ENCODE data around the gene SDHB. TPM values are rescaled to one million over a fixed set of nuclear protein-coding genes. Genes with fewer than 3 reads are reported as not detected.

The SDHB gene
- total RNA-seq, 1 experiment from 2014 or later = 70.1 TPM

DNA sequence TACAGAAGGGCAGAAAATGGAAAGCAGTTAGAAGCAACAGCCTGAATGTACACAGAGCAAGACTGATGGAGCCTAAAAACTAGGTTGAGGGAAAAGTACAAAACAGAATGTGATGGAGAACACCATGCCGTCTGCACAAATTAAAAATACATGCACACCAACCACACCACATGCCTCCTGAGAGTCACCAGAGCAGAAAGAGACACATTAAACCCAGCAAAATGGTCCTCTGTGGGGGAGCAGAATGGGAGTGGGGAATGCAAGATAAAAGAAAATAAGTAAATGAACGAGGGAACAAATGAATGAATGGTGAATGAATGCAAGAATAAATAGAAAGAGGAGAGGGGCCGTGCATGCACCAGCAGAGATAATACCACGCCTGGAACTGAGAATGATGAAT is 41.3 kb upstream of the SDHB start:
- Mint-ChIP-seq H3K36me3 (ENCODE audit: insufficient read depth, unreplicated experiment) (no peaks in the 10 kb centered on the region), H3K9me3 (ENCODE audit: low read depth, unreplicated experiment) (no peaks in the 10 kb centered on the region), H3K27me3 (ENCODE audit: unreplicated experiment) (peaks cover 13% of the 10 kb centered on the region), H3K27ac (ENCODE audit: unreplicated experiment) (no peak overlapping the region), H3K4me1 (ENCODE audit: low read depth, unreplicated experiment) (peaks cover 16% of the 10 kb centered on the region), H3K4me3 (ENCODE audit: low read depth, unreplicated experiment) (no peak overlapping the region)
- TF ChIP-seq, protein P1, sequence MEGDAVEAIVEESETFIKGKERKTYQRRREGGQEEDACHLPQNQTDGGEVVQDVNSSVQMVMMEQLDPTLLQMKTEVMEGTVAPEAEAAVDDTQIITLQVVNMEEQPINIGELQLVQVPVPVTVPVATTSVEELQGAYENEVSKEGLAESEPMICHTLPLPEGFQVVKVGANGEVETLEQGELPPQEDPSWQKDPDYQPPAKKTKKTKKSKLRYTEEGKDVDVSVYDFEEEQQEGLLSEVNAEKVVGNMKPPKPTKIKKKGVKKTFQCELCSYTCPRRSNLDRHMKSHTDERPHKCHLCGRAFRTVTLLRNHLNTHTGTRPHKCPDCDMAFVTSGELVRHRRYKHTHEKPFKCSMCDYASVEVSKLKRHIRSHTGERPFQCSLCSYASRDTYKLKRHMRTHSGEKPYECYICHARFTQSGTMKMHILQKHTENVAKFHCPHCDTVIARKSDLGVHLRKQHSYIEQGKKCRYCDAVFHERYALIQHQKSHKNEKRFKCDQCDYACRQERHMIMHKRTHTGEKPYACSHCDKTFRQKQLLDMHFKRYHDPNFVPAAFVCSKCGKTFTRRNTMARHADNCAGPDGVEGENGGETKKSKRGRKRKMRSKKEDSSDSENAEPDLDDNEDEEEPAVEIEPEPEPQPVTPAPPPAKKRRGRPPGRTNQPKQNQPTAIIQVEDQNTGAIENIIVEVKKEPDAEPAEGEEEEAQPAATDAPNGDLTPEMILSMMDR (IDR thresholded peaks at IDR 0.05; ENCODE audit: unreplicated experiment) = no peak
- no TSS peak for BruUV-seq (replicated peaks)
- intact Hi-C loops (cut with micrococcal nuclease; ENCODE audit: unreplicated experiment) = no loop called here
- CTCF ChIA-PET = no interaction called here
- DNase-seq = no peak

DNA sequence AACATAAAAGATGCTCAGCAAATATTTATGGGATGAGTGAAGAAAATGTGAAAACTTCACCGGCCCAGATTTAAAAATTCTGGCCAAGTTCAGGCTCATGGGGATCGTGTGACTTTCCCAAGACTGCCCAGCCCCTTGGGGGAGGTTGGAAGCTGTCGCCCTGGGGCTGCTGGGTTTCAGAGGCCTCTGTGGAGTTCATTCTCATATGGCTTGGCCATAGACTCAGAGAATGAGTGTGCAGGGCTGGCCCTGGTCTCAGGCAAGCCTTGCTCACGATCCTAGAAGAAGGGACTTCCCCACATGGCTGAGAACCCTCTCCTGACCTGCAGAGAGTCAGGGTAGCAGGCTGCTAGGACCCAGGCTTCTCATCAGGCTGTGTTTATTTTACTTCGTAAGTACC is 40.8 kb upstream of the SDHB start:
- Mint-ChIP-seq H3K27ac (ENCODE audit: unreplicated experiment) (no peak overlapping the region), H3K9me3 (ENCODE audit: low read depth, unreplicated experiment) (no peaks in the 10 kb centered on the region), H3K4me3 (ENCODE audit: low read depth, unreplicated experiment) (no peak overlapping the region), H3K36me3 (ENCODE audit: insufficient read depth, unreplicated experiment) (no peaks in the 10 kb centered on the region), H3K27me3 (ENCODE audit: unreplicated experiment) (peaks cover 13% of the 10 kb centered on the region), H3K4me1 (ENCODE audit: low read depth, unreplicated experiment) (peaks cover 16% of the 10 kb centered on the region)
- CTCF ChIA-PET = no interaction called here
- BruUV-seq (replicated peaks) = no TSS peak
- DNase-seq = no peak
- TF ChIP-seq, protein P1 (IDR thresholded peaks at IDR 0.05; ENCODE audit: unreplicated experiment) = no peak
- intact Hi-C loops (cut with micrococcal nuclease; ENCODE audit: unreplicated experiment) = no loop called here

DNA sequence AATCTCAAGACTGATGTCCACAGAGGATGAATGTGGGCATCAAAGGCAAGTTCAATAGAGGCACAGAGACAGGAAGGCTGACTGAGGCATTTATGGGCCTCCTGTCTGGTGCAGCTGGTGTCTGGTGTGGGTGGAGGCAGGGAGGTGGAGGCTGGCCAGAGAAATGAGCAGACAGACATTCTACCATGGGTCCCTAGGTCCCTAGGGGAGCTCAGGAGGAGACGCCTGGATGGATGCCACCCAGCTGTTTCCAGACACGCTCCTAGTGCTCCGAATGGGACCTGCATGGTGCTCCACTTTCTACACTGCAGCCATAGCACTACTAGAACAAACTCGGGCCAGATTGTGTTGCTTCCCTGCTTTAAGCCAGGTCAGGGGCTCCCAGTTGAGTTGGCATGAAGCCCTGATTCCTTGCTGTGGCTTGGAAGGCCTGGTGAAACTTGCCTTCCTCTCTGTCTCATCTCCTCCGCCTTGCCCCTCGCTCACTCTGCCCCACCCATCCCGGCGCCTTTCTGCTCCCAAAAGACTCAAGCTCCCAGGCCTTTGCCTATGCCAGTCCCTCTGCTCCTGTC is 40.1 kb upstream of the SDHB start:
- DNase-seq = no peak
- H3K9me3 Mint-ChIP-seq (ENCODE audit: low read depth, unreplicated experiment) = no peaks in the 10 kb centered on the region
- peaks cover 16% of the 10 kb centered on the region for H3K4me1 Mint-ChIP-seq (ENCODE audit: low read depth, unreplicated experiment)
- TF ChIP-seq, protein P1 (IDR thresholded peaks at IDR 0.05; ENCODE audit: unreplicated experiment) = no peak
- no peak overlapping the region for H3K4me3 Mint-ChIP-seq (ENCODE audit: low read depth, unreplicated experiment)
- no peak overlapping the region for H3K27ac Mint-ChIP-seq (ENCODE audit: unreplicated experiment)
- H3K36me3 Mint-ChIP-seq (ENCODE audit: insufficient read depth, unreplicated experiment) = no peaks in the 10 kb centered on the region
- H3K27me3 Mint-ChIP-seq (ENCODE audit: unreplicated experiment) = peaks cover 13% of the 10 kb centered on the region
- BruUV-seq (replicated peaks) = no TSS peak
- CTCF ChIA-PET = no interaction called here
- intact Hi-C loops (cut with micrococcal nuclease; ENCODE audit: unreplicated experiment) = no loop called here

DNA sequence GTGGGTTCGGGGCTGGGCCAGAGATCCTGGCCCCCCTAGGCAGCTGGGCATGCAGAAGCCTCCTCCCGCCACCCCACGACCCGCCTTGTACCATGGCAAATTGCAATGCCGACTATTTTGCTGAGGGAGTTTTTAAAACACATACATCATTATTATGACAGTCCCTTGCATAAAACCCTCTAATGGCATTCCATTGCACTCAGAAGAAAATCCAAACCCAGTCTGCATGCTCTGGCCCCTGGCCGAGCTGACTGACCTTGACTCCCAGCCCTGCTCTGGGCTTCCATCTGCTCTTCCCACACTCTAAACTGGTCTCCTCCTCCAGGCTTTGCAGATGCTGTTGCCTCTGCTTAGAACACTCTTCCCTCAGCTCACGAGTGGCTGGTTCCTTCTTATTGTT is 37.4 kb upstream of the SDHB start:
- no peaks in the 10 kb centered on the region for H3K9me3 Mint-ChIP-seq (ENCODE audit: low read depth, unreplicated experiment)
- no peaks in the 10 kb centered on the region for H3K36me3 Mint-ChIP-seq (ENCODE audit: insufficient read depth, unreplicated experiment)
- TF ChIP-seq, protein P1 (IDR thresholded peaks at IDR 0.05; ENCODE audit: unreplicated experiment) = no peak
- H3K27me3 Mint-ChIP-seq (ENCODE audit: unreplicated experiment) = peaks cover 13% of the 10 kb centered on the region
- H3K4me3 Mint-ChIP-seq (ENCODE audit: low read depth, unreplicated experiment) = no peak overlapping the region
- CTCF ChIA-PET = no interaction called here
- no peaks in the 10 kb centered on the region for H3K4me1 Mint-ChIP-seq (ENCODE audit: low read depth, unreplicated experiment)
- intact Hi-C loops (cut with micrococcal nuclease; ENCODE audit: unreplicated experiment) = no loop called here
- DNase-seq = no peak
- no TSS peak for BruUV-seq (replicated peaks)
- H3K27ac Mint-ChIP-seq (ENCODE audit: unreplicated experiment) = no peak overlapping the region
